ENCODE measurements around the gene HSPB3. TPM values are rescaled to one million over a fixed set of nuclear protein-coding genes. Genes with fewer than 3 reads are reported as not detected.

Gene HSPB3
- total RNA-seq, 1 donor from 2014 or later = not detected

Other genes starting within 250 kb of the HSPB3 start
- 4.5 and 7.4 TPM in 2 replicates for gene ARL15, start 145.1 kb upstream of the HSPB3 start, total RNA-seq
- 12.9 and 13.1 TPM in 2 replicates for gene SNX18, start 62.1 kb downstream of the HSPB3 start, total RNA-seq

All from activated CD4-positive, alpha-beta T cell treated with anti-CD3 and anti-CD28 coated beads, Interleukin-2, amount 10 ng/mL, durations not matched to agents 24 days and 14 days (primary cell).